ENCODE results near the gene ZNF581. TPM values are rescaled to one million over a fixed set of nuclear protein-coding genes. Genes with fewer than 3 reads are reported as not detected.

ZNF581 gene
- total RNA-seq, 4 donors from 2014 or later, result 11.8 to 20.2 (median 14.0) TPM

DNA sequence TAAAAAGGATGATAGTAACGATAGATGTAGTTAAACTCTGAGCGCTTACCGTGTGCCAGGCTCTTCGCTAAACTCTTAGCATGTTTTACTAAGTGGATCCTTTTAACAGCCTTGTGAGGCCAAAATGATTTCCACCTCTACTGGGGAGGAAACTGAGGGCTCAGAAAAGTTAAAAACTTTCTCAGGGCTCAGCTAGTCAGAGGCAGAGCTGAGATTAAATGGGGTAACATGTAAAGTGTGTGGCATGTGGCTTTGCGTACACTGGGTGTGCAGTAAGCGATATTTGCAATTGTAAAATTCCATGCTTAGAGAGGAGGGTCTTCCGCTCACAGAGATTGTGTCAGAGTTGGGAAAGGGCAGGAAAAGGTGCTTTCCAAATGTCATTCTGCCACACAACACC lies 13.1 kb downstream of the ZNF581 start:
- Histone ChIP-seq H3K4me3 (peak overlapping the region; percentile 76 to 95 (median 86)), H3K4me1 (peaks cover 39 to 68% (median 41%) of the 10 kb centered on the region in 3 donors), H3K27ac (peak overlapping the region in 3 of 4 donors; percentile 99 to 100 (median 99)), H3K9me3 (no peaks in the 10 kb centered on the region), H3K27me3 (no peaks in the 10 kb centered on the region), H3K36me3 (peaks cover 12 to 46% (median 21%) of the 10 kb centered on the region in 3 donors)
- TF ChIP-seq POLR2A (IDR thresholded peaks at IDR 0.05), result no peak
- TF ChIP-seq, protein P1, sequence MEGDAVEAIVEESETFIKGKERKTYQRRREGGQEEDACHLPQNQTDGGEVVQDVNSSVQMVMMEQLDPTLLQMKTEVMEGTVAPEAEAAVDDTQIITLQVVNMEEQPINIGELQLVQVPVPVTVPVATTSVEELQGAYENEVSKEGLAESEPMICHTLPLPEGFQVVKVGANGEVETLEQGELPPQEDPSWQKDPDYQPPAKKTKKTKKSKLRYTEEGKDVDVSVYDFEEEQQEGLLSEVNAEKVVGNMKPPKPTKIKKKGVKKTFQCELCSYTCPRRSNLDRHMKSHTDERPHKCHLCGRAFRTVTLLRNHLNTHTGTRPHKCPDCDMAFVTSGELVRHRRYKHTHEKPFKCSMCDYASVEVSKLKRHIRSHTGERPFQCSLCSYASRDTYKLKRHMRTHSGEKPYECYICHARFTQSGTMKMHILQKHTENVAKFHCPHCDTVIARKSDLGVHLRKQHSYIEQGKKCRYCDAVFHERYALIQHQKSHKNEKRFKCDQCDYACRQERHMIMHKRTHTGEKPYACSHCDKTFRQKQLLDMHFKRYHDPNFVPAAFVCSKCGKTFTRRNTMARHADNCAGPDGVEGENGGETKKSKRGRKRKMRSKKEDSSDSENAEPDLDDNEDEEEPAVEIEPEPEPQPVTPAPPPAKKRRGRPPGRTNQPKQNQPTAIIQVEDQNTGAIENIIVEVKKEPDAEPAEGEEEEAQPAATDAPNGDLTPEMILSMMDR (IDR thresholded peaks at IDR 0.05), result no peak
- no peak for DNase-seq
- 34 to 38% methylated on average over 7 of the region's 7 CpGs for WGBS, 2 donors
- intact Hi-C loops (cut with DNase I), result no loop called here

DNA sequence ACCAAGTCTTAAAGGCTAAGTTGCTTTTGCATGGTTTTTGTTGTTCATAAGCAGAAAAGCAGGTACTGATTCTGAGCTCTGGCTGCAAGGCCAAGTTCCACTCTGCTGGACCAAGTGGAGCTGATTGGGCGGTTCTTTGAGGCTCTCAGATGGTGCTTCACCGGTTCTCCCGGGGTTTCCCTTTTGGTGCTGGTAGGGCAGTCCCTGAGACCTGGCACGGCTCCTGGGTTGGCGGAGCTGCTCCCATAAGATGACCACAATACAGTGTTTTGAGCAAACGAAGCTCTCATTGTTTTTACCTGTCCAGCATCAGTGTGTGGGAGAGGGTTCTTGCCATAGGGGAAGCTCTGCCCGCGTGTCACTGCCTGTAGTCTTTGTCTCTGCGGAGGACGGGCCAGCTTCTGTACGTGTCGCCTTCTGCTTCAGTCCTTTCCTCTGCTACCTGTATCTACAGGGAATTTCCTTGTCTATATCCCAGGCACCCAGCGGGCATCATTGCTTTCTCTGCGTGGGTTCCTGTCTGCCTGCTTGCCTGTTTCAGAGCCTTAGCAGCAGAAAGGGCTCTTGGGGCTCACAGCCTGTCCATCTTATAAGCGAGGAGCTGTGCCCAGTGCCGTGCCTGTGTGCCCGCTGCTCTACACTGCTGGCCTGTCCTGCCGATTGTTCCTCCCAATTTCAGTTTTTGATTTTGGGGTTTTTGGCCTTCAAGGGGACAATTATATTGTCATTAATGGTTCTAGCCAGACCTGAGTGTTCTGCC lies 13.7 kb downstream of the ZNF581 start:
- TF ChIP-seq, protein P1 (IDR thresholded peaks at IDR 0.05), result no peak
- TF ChIP-seq POLR2A (IDR thresholded peaks at IDR 0.05), result no peak
- Histone ChIP-seq H3K9me3 (no peaks in the 10 kb centered on the region), H3K27ac (peak overlapping the region in 2 of 4 donors; percentile 3 to 100), H3K36me3 (peaks cover 18 to 46% (median 27%) of the 10 kb centered on the region in 3 donors), H3K4me1 (peaks cover 39 to 66% (median 41%) of the 10 kb centered on the region in 3 donors), H3K27me3 (no peaks in the 10 kb centered on the region), H3K4me3 (peak overlapping the region; percentile 76 to 95 (median 86))
- WGBS, 2 donors, result 26 to 31% methylated on average over 11 to 15 of the region's 18 CpGs
- DNase-seq, result no peak
- intact Hi-C loops (cut with DNase I), result no loop called here

DNA sequence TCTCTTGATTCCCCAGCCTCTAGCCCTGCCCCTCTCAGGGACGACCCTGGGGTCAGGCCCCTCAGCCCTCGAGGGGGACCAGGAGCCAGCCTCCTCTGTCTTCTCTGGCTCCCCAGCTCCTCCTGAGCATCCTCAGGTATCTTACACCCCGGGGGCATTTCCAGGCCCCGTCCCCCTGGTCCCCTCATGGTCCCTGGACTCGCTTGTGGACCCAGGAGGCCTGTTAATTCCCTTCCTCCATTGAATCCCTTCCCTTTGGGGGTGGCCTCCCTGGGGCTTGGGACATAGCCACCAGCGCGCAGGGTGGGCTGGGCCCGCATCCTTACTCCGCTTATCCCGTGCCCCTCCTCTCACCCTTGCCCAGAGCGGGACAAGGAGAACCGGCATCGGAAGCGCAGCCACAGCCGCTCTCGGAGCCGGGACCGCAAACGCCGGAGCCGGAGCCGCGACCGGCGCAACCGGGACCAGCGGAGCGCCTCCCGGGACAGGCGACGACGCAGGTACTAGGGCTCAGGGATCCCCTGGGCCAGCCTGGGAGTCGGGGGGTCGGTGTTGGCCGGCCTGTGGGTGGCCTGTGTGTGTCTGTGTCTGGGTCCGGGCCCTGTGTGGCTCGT lies 15.5 kb downstream of the ZNF581 start:
- Histone ChIP-seq H3K4me3 (no peak overlapping the region), H3K9me3 (no peaks in the 10 kb centered on the region), H3K36me3 (peaks cover 36 to 56% (median 45%) of the 10 kb centered on the region in 3 donors), H3K27ac (no peak overlapping the region), H3K27me3 (no peaks in the 10 kb centered on the region), H3K4me1 (peaks cover 34 to 52% (median 36%) of the 10 kb centered on the region in 3 donors)
- no peak for DNase-seq
- no peak for TF ChIP-seq POLR2A (IDR thresholded peaks at IDR 0.05)
- TF ChIP-seq, protein P1 (IDR thresholded peaks at IDR 0.05), result no peak
- 85% methylated on average over 9 of the region's 37 CpGs; no CpG with 5 or more reads in 1 of the 2 donors for WGBS, 2 donors
- intact Hi-C loops (cut with DNase I), result no loop called here

DNA sequence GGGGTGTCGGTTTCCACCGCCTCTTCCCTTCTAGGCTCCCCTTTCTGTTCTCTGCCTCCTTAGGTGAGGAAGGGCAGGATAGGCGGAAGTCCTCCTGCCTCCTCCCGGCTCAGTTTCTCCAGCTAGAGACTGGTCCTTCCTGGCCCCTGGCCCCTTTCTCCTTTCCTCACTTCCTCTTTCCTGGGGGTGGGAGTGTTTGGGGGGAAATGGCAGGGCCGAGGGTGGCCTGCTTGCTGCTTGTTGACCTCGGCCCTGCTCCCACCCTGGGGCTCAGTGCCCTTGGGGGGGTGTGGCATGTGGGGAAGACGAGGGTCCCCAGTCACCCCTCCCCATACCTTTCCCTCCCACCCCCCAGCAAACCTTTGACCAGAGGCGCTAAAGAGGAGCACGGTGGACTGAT lies 16.4 kb downstream of the ZNF581 start:
- no peak for TF ChIP-seq POLR2A (IDR thresholded peaks at IDR 0.05)
- TF ChIP-seq, protein P1 (IDR thresholded peaks at IDR 0.05), result no peak
- no peaks in the 10 kb centered on the region for H3K27me3 ChIP-seq
- peaks cover 42 to 64% (median 52%) of the 10 kb centered on the region in 3 donors for H3K36me3 ChIP-seq
- no peak for DNase-seq
- 62 to 66% methylated on average over 5 to 7 of the region's 9 CpGs for WGBS, 2 donors
- H3K4me3 ChIP-seq, result no peak overlapping the region
- H3K9me3 ChIP-seq, result no peaks in the 10 kb centered on the region
- peaks cover 34 to 52% (median 36%) of the 10 kb centered on the region in 3 donors for H3K4me1 ChIP-seq
- intact Hi-C loops (cut with DNase I), result no loop called here
- no peak overlapping the region for H3K27ac ChIP-seq

DNA sequence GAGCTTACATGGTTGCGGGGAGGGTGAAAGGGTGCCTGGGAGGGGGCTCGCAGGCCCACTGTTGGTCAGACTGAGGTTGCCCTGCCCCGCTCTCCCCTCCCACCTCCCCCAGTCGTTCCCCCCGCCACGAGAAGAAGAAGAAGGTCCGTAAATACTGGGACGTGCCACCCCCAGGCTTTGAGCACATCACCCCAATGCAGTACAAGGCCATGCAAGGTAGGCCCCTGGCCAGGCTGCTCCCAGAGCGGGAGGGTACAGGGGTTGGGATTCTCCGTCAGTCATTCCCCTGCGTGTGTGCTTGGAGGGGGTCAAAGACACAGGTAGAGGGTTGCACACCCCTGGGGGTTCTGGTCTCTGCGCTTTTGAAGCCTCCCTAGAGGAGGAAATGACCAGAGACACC lies 17.0 kb downstream of the ZNF581 start:
- H3K36me3 ChIP-seq, result peaks cover 42 to 69% (median 52%) of the 10 kb centered on the region in 3 donors
- no peaks in the 10 kb centered on the region for H3K27me3 ChIP-seq
- H3K4me1 ChIP-seq, result peaks cover 34 to 52% (median 36%) of the 10 kb centered on the region in 3 donors
- intact Hi-C loops (cut with DNase I), result no loop called here
- H3K27ac ChIP-seq, result no peak overlapping the region
- no peak for DNase-seq
- no peaks in the 10 kb centered on the region for H3K9me3 ChIP-seq
- WGBS, 2 donors, result 90 to 100% methylated on average over 1 to 2 of the region's 12 CpGs
- no peak overlapping the region for H3K4me3 ChIP-seq
- TF ChIP-seq, protein P1 (IDR thresholded peaks at IDR 0.05), result no peak
- no peak for TF ChIP-seq POLR2A (IDR thresholded peaks at IDR 0.05)

Data from esophagus squamous epithelium (tissue), 5 donors.